ENCODE results near the gene PSMB7.

DNA sequence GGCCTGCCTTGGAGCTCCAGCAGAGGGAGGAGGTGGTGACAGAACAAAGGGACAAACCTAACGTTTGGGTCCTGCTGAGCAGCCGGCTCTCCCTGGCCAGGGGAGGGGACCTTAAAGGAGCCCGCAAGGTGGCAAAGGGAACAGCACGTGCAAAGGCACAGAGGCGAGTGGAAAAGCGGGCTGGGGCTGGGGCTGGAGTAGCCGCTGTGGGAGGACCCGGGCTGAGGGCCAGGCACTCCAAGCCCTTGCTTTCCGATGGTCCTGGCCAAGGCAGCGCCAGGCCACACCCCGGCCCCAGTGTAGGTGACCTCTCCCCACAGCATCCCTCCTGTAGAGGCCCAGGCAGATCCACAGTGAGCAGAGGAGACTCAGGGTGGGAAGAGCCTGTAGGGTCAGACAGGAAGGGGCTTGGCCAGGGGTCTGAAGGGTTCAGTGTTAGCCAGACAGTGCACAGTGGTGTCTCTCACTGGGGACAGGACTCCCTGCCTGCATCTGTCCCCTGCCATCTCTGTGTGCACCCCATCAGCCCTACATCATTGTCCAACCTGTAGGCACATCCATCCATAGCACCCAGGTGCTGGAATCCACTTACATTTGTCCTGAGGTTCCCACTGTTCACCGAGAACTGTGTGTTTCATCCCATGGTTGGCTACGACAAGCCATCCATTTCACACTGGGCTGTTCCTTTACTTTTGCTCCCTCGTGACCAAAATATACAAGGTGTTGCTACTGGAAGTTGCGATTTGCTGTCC is 80.5 kb downstream of the PSMB7 start:
- TF ChIP-seq, protein P1, sequence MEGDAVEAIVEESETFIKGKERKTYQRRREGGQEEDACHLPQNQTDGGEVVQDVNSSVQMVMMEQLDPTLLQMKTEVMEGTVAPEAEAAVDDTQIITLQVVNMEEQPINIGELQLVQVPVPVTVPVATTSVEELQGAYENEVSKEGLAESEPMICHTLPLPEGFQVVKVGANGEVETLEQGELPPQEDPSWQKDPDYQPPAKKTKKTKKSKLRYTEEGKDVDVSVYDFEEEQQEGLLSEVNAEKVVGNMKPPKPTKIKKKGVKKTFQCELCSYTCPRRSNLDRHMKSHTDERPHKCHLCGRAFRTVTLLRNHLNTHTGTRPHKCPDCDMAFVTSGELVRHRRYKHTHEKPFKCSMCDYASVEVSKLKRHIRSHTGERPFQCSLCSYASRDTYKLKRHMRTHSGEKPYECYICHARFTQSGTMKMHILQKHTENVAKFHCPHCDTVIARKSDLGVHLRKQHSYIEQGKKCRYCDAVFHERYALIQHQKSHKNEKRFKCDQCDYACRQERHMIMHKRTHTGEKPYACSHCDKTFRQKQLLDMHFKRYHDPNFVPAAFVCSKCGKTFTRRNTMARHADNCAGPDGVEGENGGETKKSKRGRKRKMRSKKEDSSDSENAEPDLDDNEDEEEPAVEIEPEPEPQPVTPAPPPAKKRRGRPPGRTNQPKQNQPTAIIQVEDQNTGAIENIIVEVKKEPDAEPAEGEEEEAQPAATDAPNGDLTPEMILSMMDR (CRISPR knock-in tag; IDR thresholded peaks at IDR 0.05): no peak
- TF ChIP-seq, protein P2, sequence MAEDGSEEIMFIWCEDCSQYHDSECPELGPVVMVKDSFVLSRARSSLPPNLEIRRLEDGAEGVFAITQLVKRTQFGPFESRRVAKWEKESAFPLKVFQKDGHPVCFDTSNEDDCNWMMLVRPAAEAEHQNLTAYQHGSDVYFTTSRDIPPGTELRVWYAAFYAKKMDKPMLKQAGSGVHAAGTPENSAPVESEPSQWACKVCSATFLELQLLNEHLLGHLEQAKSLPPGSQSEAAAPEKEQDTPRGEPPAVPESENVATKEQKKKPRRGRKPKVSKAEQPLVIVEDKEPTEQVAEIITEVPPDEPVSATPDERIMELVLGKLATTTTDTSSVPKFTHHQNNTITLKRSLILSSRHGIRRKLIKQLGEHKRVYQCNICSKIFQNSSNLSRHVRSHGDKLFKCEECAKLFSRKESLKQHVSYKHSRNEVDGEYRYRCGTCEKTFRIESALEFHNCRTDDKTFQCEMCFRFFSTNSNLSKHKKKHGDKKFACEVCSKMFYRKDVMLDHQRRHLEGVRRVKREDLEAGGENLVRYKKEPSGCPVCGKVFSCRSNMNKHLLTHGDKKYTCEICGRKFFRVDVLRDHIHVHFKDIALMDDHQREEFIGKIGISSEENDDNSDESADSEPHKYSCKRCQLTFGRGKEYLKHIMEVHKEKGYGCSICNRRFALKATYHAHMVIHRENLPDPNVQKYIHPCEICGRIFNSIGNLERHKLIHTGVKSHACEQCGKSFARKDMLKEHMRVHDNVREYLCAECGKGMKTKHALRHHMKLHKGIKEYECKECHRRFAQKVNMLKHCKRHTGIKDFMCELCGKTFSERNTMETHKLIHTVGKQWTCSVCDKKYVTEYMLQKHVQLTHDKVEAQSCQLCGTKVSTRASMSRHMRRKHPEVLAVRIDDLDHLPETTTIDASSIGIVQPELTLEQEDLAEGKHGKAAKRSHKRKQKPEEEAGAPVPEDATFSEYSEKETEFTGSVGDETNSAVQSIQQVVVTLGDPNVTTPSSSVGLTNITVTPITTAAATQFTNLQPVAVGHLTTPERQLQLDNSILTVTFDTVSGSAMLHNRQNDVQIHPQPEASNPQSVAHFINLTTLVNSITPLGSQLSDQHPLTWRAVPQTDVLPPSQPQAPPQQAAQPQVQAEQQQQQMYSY (CRISPR knock-in tag; IDR thresholded peaks at IDR 0.05): no peak
- TF ChIP-seq, protein P3, sequence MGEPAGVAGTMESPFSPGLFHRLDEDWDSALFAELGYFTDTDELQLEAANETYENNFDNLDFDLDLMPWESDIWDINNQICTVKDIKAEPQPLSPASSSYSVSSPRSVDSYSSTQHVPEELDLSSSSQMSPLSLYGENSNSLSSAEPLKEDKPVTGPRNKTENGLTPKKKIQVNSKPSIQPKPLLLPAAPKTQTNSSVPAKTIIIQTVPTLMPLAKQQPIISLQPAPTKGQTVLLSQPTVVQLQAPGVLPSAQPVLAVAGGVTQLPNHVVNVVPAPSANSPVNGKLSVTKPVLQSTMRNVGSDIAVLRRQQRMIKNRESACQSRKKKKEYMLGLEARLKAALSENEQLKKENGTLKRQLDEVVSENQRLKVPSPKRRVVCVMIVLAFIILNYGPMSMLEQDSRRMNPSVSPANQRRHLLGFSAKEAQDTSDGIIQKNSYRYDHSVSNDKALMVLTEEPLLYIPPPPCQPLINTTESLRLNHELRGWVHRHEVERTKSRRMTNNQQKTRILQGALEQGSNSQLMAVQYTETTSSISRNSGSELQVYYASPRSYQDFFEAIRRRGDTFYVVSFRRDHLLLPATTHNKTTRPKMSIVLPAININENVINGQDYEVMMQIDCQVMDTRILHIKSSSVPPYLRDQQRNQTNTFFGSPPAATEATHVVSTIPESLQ (CRISPR knock-in tag; conservative IDR thresholded peaks at IDR 0.05): no peak
- TF ChIP-seq TMF1 (CRISPR knock-in tag; IDR thresholded peaks at IDR 0.05; ENCODE audit: low read depth) (no peak), RFX5 (IDR thresholded peaks at IDR 0.05; ENCODE audit: low read depth, low read length) (no peak), EZH2 (conservative IDR thresholded peaks at IDR 0.05; ENCODE audit: low read depth, low read length) (no peak), SMARCE1 (IDR thresholded peaks at IDR 0.05; ENCODE audit: borderline replicate concordance) (no peak)
